Measurements from ENCODE around the gene HBM. TPM values are rescaled to one million over a fixed set of nuclear protein-coding genes. Genes with fewer than 3 reads are reported as not detected.
A peak's percentile ranks its signal among the peaks of the same experiment; 100 is the strongest.

HBM gene
- total and polyA plus RNA-seq, 2 donors from 2014 or later: not detected

DNA sequence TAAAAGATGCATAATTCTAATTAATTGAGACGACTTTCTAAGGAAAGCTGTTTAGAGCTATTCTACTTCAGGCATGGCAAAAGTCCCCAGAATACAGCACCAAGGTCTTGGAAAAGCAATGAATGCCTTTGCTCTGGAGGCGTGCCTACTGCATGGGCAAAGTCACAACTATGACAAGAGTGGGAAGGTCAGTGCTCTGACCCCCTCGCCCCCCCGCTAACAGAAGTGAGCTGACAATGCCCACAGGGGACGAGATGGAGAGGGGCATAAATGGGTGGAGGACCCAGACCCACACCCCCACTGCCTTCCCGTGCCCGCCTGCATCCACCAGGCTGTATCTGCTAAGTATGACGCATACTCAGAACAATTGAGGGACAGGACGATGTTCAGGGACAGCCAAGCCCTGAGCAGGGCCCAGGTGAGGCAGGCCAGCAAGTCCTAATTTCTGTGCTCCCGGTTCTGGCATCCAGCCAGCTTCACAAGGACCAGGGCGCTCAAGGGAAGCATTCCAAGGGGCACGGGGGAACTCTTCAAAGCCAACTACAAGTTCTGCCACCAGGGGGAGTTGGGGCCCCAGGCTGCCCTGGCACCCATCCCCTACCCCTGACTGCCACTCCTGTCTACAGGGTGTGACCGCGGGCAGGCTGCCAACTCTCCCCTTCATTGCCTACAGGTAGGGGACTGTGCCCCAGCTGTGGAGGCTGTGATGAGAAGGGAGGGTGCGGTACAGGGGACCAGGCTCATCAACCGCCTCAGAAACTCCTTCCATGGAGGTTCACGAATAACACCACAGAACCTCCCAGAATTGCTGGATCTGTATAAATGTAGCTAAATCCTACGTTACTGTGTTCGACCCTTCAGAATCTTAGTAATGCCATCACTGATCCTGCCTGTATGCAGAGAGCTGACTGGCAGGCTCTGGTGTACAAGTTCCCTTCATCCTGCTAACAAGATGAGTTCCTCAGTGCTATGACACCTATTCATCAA, 48.1 kb upstream of the HBM start:
- Histone ChIP-seq H3K9me3 (ENCODE audit: control insufficient read depth in 2 of 3, insufficient read depth in 1 of 3, low read length in 3 of 3) (no peaks in the 10 kb centered on the region), H3K27ac (ENCODE audit: low read depth in 2 of 2, low read length in 2 of 2) (no peak overlapping the region), H3K36me3 (ENCODE audit: control insufficient read depth in 2 of 3, insufficient read depth in 3 of 3, low read length in 3 of 3) (peaks cover 0 to 14% (median 0%) of the 10 kb centered on the region in 3 donors), H3K27me3 (ENCODE audit: control insufficient read depth, insufficient read depth, low read length) (no peaks in the 10 kb centered on the region), H3K4me3 (ENCODE audit: low read length in 3 of 3) (no peak overlapping the region), H3K4me1 (ENCODE audit: control insufficient read depth in 2 of 3, insufficient read depth in 2 of 3, low read depth in 1 of 3, low read length in 3 of 3) (no peaks in the 10 kb centered on the region), H3K9ac (ENCODE audit: low read length in 3 of 3) (no peak overlapping the region)
- FAIRE-seq: no peak
- TF ChIP-seq, protein P1, sequence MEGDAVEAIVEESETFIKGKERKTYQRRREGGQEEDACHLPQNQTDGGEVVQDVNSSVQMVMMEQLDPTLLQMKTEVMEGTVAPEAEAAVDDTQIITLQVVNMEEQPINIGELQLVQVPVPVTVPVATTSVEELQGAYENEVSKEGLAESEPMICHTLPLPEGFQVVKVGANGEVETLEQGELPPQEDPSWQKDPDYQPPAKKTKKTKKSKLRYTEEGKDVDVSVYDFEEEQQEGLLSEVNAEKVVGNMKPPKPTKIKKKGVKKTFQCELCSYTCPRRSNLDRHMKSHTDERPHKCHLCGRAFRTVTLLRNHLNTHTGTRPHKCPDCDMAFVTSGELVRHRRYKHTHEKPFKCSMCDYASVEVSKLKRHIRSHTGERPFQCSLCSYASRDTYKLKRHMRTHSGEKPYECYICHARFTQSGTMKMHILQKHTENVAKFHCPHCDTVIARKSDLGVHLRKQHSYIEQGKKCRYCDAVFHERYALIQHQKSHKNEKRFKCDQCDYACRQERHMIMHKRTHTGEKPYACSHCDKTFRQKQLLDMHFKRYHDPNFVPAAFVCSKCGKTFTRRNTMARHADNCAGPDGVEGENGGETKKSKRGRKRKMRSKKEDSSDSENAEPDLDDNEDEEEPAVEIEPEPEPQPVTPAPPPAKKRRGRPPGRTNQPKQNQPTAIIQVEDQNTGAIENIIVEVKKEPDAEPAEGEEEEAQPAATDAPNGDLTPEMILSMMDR (IDR thresholded peaks at IDR 0.05; ENCODE audit: borderline replicate concordance, extremely low read depth, insufficient read depth): peak; percentile 56
- intact Hi-C loops (cut with DNase I): no loop called here
- DNase-seq: peak; percentile 81 to 88 (median 84)

DNA sequence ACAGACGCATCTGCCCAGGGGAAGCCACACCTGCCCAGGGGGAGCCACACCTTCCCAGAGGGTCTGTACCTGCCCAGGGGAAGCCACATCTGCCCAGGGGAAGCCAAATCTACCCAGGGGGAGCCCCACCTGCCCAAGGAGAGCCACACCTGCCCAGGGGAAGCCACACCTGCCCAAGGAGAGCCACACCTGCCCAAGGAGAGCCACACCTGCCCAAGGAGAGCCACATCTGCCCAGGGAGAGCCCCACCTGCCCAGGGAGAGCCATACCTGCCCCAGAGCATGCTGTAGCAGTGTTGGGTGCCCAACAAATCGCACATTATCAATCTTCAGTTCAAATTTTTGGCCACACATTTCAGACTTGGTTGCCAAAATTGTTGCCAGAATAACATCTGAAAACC, 46.9 kb upstream of the HBM start:
- no peaks in the 10 kb centered on the region for H3K27me3 ChIP-seq (ENCODE audit: control insufficient read depth, insufficient read depth, low read length)
- FAIRE-seq: no peak
- no peak overlapping the region for H3K9ac ChIP-seq (ENCODE audit: low read length in 3 of 3)
- H3K27ac ChIP-seq (ENCODE audit: low read depth in 2 of 2, low read length in 2 of 2): no peak overlapping the region
- peaks cover 0 to 11% (median 0%) of the 10 kb centered on the region in 3 donors for H3K36me3 ChIP-seq (ENCODE audit: control insufficient read depth in 2 of 3, insufficient read depth in 3 of 3, low read length in 3 of 3)
- H3K9me3 ChIP-seq (ENCODE audit: control insufficient read depth in 2 of 3, insufficient read depth in 1 of 3, low read length in 3 of 3): no peaks in the 10 kb centered on the region
- intact Hi-C loops (cut with DNase I): no loop called here
- no peak for DNase-seq
- no peak overlapping the region for H3K4me3 ChIP-seq (ENCODE audit: low read length in 3 of 3)
- TF ChIP-seq, protein P1 (IDR thresholded peaks at IDR 0.05; ENCODE audit: borderline replicate concordance, extremely low read depth, insufficient read depth): no peak
- H3K4me1 ChIP-seq (ENCODE audit: control insufficient read depth in 2 of 3, insufficient read depth in 2 of 3, low read depth in 1 of 3, low read length in 3 of 3): no peaks in the 10 kb centered on the region

DNA sequence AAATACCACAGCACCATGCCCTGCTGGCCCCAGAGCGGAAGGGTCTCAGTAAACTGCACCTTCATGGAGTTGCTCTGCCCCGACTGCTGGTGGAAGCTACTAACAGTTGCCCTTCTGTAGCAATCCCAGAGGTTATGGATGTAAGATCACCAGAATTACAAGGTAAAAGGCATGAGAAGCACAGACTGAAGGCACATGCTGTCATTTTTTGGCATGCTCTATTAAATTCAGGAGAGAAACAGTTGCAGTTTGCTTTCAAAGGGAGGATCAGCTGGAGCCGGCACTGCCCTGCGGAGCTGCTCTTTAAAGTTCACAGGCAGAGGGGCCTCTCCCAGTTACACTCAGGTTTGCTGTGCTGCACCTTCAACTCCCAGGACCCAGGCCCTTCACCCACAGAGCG, 46.5 kb upstream of the HBM start:
- no peak overlapping the region for H3K27ac ChIP-seq (ENCODE audit: low read depth in 2 of 2, low read length in 2 of 2)
- no peak for FAIRE-seq
- H3K9me3 ChIP-seq (ENCODE audit: control insufficient read depth in 2 of 3, insufficient read depth in 1 of 3, low read length in 3 of 3): no peaks in the 10 kb centered on the region
- no peaks in the 10 kb centered on the region for H3K4me1 ChIP-seq (ENCODE audit: control insufficient read depth in 2 of 3, insufficient read depth in 2 of 3, low read depth in 1 of 3, low read length in 3 of 3)
- no peak overlapping the region for H3K4me3 ChIP-seq (ENCODE audit: low read length in 3 of 3)
- no peak for DNase-seq
- peaks cover 0 to 8% (median 0%) of the 10 kb centered on the region in 3 donors for H3K36me3 ChIP-seq (ENCODE audit: control insufficient read depth in 2 of 3, insufficient read depth in 3 of 3, low read length in 3 of 3)
- H3K9ac ChIP-seq (ENCODE audit: low read length in 3 of 3): no peak overlapping the region
- TF ChIP-seq, protein P1 (IDR thresholded peaks at IDR 0.05; ENCODE audit: borderline replicate concordance, extremely low read depth, insufficient read depth): no peak
- no peaks in the 10 kb centered on the region for H3K27me3 ChIP-seq (ENCODE audit: control insufficient read depth, insufficient read depth, low read length)
- intact Hi-C loops (cut with DNase I): no loop called here

Measured in kidney (tissue), 14 donors.